Measurements from ENCODE around the gene RECQL5.

The RECQL5 gene

GRCh38 chr17:75666959-75667790 lies at the start of gene RECQL5, which contains the start of gene SAP30BP:
RECQL5 (minus strand) TSS chr17:75667154; CDS start chr17:75666557, 597 bp downstream.
SAP30BP (plus strand) TSS chr17:75667338; CDS start chr17:75667373, 35 bp downstream.
- peak; percentile 98 for DNase-seq

- DNase-seq, result no peak
These were observed 45.5 kb upstream of the RECQL5 start for GRCh38 chr17:75712446-75712845.

GRCh38 chr17:75707079-75707571 lies 40.2 kb upstream of the RECQL5 start:
- DNase-seq, result no peak

GRCh38 chr17:75706042-75706728 lies 39.2 kb upstream of the RECQL5 start:
- no peak for DNase-seq

GRCh38 chr17:75704963-75705875 lies 38.3 kb upstream of the RECQL5 start:
- no peak for DNase-seq

- no peak for DNase-seq
These were observed 36.6 kb upstream of the RECQL5 start for GRCh38 chr17:75703591-75703990.

GRCh38 chr17:75703191-75703590 lies 36.2 kb upstream of the RECQL5 start:
- DNase-seq, result no peak

- DNase-seq, result no peak
These were observed 34.3 kb upstream of the RECQL5 start for GRCh38 chr17:75701288-75701687.

GRCh38 chr17:75698659-75699058 lies 31.7 kb upstream of the RECQL5 start:
- no peak for DNase-seq

- no peak for DNase-seq
These were observed 30.8 kb upstream of the RECQL5 start for GRCh38 chr17:75697651-75698291.

GRCh38 chr17:75695830-75696271 lies 28.9 kb upstream of the RECQL5 start:
- no peak for DNase-seq

- DNase-seq, result peak; percentile 80
These were observed 28.3 kb upstream of the RECQL5 start for GRCh38 chr17:75695141-75695829.

- DNase-seq, result no peak
These were observed 27.6 kb upstream of the RECQL5 start for GRCh38 chr17:75694536-75694935.

GRCh38 chr17:75693500-75694481 lies 26.8 kb upstream of the RECQL5 start:
- DNase-seq, result peak; percentile 100

- no peak for DNase-seq
These were observed 26.0 kb upstream of the RECQL5 start for GRCh38 chr17:75692976-75693375.

GRCh38 chr17:75691801-75692626 lies 25.1 kb upstream of the RECQL5 start:
- no peak for DNase-seq

GRCh38 chr17:75691371-75691791 lies 24.4 kb upstream of the RECQL5 start:
- peak; percentile 63 for DNase-seq

GRCh38 chr17:75689441-75689873 lies 22.5 kb upstream of the RECQL5 start:
- peak; percentile 42 for DNase-seq

- no peak for DNase-seq
These were observed 21.4 kb upstream of the RECQL5 start for GRCh38 chr17:75688209-75688825.
